Duodenal mucosa (tissue), 2 donors: ENCODE results near the gene TSPO.
A peak's percentile ranks its signal among the peaks of the same experiment; 100 is the strongest.

Experiments
- H3K27ac ChIP-seq: one replicate; pipeline ENCODE4 v1.7.0; 2013; ENCODE audit warnings: low read depth, low read length
- H3K27me3 ChIP-seq, 2 donors: one replicate each; pipeline ENCODE4 v1.7.0; 2013; ENCODE audit warnings: low read length in 2 of 2, control low read depth in 1 of 2; ENCODE audit not compliant: insufficient read depth in 2 of 2, control insufficient read depth in 1 of 2
- H3K36me3 ChIP-seq, 2 donors: one replicate each; pipeline ENCODE4 v1.7.0; 2013; ENCODE audit warnings: low read length in 2 of 2, control low read depth in 1 of 2; ENCODE audit not compliant: insufficient read depth in 2 of 2, control insufficient read depth in 1 of 2
- H3K4me1 ChIP-seq, 2 donors: one replicate each; pipeline ENCODE4 v1.7.0; 2013; ENCODE audit warnings: low read length in 2 of 2, control low read depth in 1 of 2; ENCODE audit not compliant: insufficient read depth in 2 of 2, control insufficient read depth in 1 of 2
- H3K4me3 ChIP-seq, 2 donors: one replicate each; pipeline ENCODE4 v1.7.0; 2013; ENCODE audit warnings: low read length in 2 of 2, low read depth in 1 of 2
- H3K9ac ChIP-seq, 2 donors: one replicate each; pipeline ENCODE4 v1.7.0; 2013; ENCODE audit warnings: low read length in 2 of 2, low read depth in 1 of 2
- H3K9me3 ChIP-seq, 2 donors: one replicate each; pipeline ENCODE4 v1.7.0; 2013; ENCODE audit warnings: low read length in 2 of 2, control low read depth in 1 of 2; ENCODE audit not compliant: control insufficient read depth in 1 of 2

The TSPO gene

DNA sequence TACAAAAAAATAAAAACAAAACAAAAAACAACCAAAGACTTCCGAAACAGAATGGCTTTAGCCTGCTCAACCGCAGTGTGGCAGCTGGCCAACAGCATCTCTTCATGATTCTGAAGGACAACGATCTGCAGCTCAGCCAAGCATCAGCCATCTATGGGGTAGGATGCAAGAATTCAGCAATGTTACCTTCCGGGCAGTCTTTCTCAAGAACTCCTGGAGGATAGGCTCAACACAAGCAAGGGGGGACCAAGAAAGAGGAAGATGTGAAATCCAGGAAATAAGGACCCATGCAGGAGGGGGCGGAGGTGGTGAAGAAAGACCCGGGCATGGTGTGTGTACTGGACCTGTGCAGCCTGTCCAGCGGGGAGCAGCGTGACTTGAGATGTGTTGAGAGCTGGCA is 3.5 kb upstream of the TSPO start:
- Histone ChIP-seq H3K27ac (no peak overlapping the region), H3K9me3 (no peaks in the 10 kb centered on the region), H3K36me3 (no peaks in the 10 kb centered on the region), H3K4me1 (peaks cover 16 to 24% of the 10 kb centered on the region in 2 donors), H3K9ac (no peak overlapping the region), H3K4me3 (no peak overlapping the region), H3K27me3 (no peaks in the 10 kb centered on the region)

DNA sequence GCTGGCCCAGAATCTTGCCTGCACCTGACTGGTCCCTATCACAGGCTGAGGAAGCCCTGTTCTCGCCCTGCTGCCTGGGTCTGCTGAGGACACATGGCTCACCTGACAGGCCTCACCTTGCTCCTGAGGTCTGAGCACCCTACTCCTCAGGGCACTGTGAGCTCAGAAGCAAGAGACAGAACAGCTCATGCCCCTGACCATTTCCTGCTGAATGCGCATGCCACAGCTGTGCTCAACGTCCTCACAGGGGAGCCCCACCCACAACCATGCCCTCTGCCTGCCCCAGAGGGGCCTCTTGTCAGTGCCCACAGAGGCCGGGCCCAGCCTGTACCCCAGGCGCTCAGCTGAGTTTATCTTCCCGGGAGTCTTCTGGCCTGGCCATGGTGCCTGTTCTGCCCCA is 2.8 kb upstream of the TSPO start:
- H3K36me3 ChIP-seq = no peaks in the 10 kb centered on the region
- no peak overlapping the region for H3K27ac ChIP-seq
- H3K4me3 ChIP-seq = no peak overlapping the region
- H3K9ac ChIP-seq = no peak overlapping the region
- no peaks in the 10 kb centered on the region for H3K9me3 ChIP-seq
- H3K4me1 ChIP-seq = peaks cover 16 to 22% of the 10 kb centered on the region in 2 donors
- no peaks in the 10 kb centered on the region for H3K27me3 ChIP-seq

DNA sequence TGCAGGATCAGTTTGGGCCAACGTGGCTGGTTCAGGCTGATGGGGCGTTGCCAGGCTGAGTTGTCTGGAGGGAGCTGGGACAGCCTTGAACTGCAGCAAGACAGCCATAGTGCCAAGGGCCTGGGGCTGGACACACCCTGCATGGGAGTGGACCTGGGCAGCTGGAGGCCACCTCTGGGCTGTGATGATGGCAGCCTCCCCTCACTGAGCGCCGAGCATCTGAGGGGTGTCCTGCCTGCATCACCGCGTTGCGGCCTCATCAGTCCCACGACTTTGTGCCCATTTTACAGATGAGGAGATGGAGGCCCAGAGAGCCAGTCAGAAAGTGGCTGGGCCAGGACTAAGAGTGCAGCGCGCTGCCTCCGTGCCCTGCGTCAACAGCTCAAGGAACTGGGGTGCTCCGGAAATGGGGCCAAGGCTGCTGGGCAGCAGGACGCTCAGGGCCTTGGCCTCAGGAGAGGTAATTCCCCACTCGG is 590 bp upstream of the TSPO start:
- Histone ChIP-seq H3K36me3 (peaks cover 0 to 4% of the 10 kb centered on the region in 2 donors), H3K4me3 (peak overlapping the region; percentile 79 to 80), H3K9me3 (no peaks in the 10 kb centered on the region), H3K4me1 (peaks cover 16 to 27% of the 10 kb centered on the region in 2 donors), H3K9ac (peak overlapping the region; percentile 58 to 74), H3K27ac (peak overlapping the region; percentile 49), H3K27me3 (no peaks in the 10 kb centered on the region)

DNA sequence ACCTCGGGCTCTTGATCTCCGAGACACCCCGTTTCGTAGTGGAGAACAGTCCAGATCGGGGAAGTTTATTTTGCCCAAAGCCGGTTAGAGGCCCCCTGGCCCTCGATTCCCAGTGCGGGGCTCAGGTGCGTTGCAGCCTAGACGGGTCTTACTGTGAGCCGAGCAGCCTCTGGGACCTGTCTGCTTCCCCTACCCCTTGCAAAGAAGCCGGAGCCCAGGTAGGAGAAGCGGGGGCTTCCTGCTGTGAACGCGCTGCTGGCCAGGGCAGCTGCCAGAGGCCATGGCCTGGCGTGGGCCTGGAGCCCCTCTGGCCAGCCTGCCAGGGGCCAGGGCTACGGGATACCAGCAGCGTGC is 621 bp downstream of the TSPO start:
- H3K27me3 ChIP-seq = no peaks in the 10 kb centered on the region
- H3K36me3 ChIP-seq = peaks cover 0 to 4% of the 10 kb centered on the region in 2 donors
- peak overlapping the region; percentile 87 for H3K27ac ChIP-seq
- H3K9me3 ChIP-seq = no peaks in the 10 kb centered on the region
- H3K9ac ChIP-seq = peak overlapping the region; percentile 73 to 74
- H3K4me3 ChIP-seq = peak overlapping the region; percentile 79 to 80
- peaks cover 22 to 27% of the 10 kb centered on the region in 2 donors for H3K4me1 ChIP-seq

DNA sequence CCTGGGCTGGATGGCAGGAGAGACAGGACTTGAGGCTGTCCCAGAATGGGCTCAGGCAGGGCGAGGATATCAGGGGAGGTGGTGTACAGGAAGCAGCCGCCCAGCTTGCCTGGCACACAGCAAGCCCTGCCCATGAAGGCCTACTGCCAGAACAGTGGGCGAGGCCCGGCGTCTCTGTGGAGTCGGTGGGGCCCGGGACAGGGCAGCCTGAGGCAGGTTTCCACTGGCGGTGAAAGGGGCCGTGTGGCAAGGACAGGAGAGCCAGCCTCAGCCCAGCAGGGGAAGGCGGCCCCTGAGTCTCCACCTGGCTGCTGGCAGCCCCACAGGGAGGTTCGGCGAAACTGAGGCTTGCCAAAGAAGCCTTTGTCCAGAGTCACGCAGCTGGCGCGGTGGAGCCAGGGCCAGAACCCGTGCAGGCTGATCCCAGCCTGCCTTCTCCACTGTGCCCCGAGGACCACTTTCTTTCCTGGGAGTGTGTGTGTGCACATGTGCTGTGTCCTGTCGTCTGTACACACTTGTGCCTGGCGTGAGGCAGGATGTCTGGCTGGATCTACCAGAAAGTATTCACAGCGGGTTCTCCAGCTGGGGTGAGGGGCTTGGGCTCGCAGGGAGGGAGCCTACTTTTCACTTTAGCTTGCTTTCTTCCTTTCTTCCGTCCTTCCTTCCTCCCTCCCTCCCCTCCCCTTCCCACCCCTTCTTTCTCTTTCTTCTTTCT is 1.2 kb downstream of the TSPO start:
- no peaks in the 10 kb centered on the region for H3K9me3 ChIP-seq
- H3K4me1 ChIP-seq = peaks cover 22 to 30% of the 10 kb centered on the region in 2 donors
- peak overlapping the region; percentile 73 to 74 for H3K9ac ChIP-seq
- no peaks in the 10 kb centered on the region for H3K27me3 ChIP-seq
- peak overlapping the region; percentile 87 for H3K27ac ChIP-seq
- H3K36me3 ChIP-seq = peaks cover 0 to 4% of the 10 kb centered on the region in 2 donors
- H3K4me3 ChIP-seq = peak overlapping the region; percentile 79 to 80

DNA sequence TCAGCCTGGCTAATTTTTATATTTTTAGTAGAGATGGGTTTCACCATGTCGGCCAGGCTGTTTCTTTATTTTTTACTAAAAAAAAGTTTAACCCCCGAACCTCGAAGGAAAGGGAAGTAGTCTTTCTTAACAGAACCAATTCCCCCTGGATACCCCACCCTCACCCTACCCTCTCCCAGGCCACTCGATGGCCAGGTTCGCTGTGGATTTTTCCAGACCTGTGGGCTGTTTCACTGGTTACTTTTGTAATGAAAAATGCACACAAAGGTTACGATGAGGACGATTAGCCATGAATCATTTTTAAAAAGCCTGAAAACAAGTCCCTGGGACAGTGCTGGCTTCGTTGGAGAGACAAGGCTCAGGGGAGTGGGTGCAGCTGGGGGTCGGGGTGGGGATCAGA is 2.5 kb downstream of the TSPO start:
- Histone ChIP-seq H3K27ac (no peak overlapping the region), H3K9me3 (no peaks in the 10 kb centered on the region), H3K4me1 (peaks cover 29 to 44% of the 10 kb centered on the region in 2 donors), H3K4me3 (no peak overlapping the region), H3K27me3 (no peaks in the 10 kb centered on the region), H3K36me3 (peaks cover 0 to 4% of the 10 kb centered on the region in 2 donors), H3K9ac (no peak overlapping the region)

DNA sequence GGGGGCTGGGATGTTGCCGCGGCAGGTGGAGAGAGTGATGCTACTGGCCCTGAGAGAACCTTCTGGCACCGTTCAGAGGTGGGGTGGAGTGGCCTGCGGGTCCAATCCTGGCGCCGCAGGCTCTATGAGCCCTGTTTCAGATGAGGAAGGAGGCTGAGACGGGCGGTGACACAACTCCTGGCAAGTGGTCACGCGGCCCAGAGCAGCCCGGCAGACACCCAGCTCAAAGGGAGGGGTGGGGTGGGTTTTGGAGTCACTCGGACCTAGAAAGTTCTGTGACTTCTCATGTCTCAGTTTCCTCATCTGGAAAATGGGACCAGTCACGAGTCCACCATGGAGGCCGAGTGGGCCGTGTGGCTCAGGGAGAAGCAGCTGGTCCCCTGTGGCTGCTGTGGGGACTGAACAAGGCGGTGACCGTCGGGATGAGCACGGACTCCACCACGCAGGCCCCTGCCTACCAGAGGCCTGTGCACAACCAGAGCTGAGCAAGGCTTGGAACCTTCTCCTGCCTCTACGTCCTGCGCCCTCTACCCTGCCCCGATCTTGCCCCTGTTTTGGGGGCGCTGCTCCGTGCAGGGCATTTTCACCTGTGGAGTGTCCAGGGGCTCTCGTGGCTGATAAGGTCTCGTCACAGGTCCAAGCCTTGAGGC is 3.7 kb downstream of the TSPO start:
- H3K36me3 ChIP-seq = peaks cover 0 to 4% of the 10 kb centered on the region in 2 donors
- peaks cover 34 to 55% of the 10 kb centered on the region in 2 donors for H3K4me1 ChIP-seq
- H3K9ac ChIP-seq = no peak overlapping the region
- H3K9me3 ChIP-seq = no peaks in the 10 kb centered on the region
- H3K27me3 ChIP-seq = no peaks in the 10 kb centered on the region
- H3K4me3 ChIP-seq = no peak overlapping the region
- no peak overlapping the region for H3K27ac ChIP-seq

DNA sequence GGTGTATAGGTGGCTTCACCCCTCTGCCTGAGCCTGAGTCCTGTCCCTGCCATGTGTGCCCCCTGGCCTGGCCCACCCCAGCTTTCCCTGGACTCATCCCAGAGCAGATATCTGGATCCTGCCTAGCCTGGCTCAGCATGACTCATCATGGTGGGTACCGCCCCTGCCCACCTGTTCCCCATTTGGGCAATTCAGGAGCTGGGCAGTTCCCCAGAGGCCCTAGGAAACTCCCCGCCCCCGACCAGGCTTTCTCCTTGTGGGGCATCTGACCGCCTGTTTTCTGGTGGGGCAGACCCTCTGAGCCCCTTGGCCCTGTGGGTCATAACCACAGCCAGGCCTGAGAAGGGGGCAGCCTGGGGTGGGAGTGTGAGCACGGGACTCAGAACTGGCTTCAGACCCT is 4.4 kb downstream of the TSPO start:
- H3K4me3 ChIP-seq = no peak overlapping the region
- peaks cover 36 to 55% of the 10 kb centered on the region in 2 donors for H3K4me1 ChIP-seq
- no peak overlapping the region for H3K27ac ChIP-seq
- H3K9ac ChIP-seq = no peak overlapping the region
- H3K9me3 ChIP-seq = no peaks in the 10 kb centered on the region
- peaks cover 2 to 7% of the 10 kb centered on the region in 2 donors for H3K36me3 ChIP-seq
- H3K27me3 ChIP-seq = no peaks in the 10 kb centered on the region

DNA sequence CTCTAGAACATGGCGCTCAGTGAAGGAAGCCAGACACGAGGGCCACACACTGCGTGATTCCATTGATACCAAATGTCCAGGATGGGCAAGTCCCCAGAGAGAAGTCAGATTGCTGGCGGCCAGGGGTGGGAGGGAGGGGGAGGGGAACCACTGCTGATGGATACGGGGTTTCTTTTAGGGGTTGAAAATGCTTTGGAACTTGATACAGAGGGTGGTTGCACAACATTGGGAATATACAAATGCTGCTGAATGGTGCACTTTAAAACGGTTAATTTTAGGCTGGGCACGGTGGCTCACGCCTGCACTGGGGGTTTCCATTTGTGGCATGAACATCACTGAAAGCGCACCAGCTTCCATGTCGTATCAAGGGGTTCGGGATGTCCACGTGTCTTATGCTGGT is 5.1 kb downstream of the TSPO start:
- no peak overlapping the region for H3K9ac ChIP-seq
- peaks cover 6 to 7% of the 10 kb centered on the region in 2 donors for H3K36me3 ChIP-seq
- peaks cover 33 to 51% of the 10 kb centered on the region in 2 donors for H3K4me1 ChIP-seq
- H3K27me3 ChIP-seq = no peaks in the 10 kb centered on the region
- no peak overlapping the region for H3K4me3 ChIP-seq
- no peak overlapping the region for H3K27ac ChIP-seq
- H3K9me3 ChIP-seq = no peaks in the 10 kb centered on the region

DNA sequence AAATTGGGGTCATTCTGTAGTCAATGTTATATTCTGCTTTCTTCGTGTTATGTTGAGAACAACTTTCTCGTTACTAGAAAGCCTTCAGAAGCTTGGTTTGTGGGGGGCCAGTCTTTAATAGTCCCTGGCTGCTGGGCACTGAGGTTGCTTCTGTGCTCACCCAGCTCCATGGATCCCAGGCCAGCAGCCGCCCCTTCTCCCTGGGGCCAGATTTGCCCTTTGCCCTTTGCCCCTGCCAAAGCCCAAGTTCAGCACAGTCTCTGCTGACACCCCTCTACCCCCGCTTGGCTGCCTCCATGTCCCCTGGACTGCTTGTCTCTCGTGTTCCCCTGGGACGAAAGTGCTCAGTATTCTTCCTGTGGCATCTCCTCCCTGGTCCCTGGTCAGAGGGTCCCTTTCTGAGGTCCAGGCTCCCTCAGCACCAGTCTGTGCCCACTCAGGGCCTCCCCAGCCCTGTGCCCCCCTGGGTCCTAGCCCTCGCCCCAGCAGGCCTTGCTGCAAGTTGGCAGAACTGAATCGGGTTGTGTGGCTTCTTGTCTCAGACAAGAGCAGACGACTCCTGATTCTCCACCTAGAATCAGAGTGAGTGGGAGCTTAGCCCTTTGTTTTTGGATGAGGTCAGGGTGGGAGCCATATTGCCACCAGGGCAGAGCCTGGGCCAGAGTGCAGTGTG is 6.7 kb downstream of the TSPO start:
- peak overlapping the region; percentile 6 to 18 for H3K9ac ChIP-seq

More for the DNA sequence above, 6.7 kb downstream of the TSPO start:
- peaks cover 6 to 15% of the 10 kb centered on the region in 2 donors for H3K36me3 ChIP-seq
- H3K4me3 ChIP-seq = no peak overlapping the region
- H3K27ac ChIP-seq = no peak overlapping the region
- H3K4me1 ChIP-seq = peaks cover 28 to 39% of the 10 kb centered on the region in 2 donors
- H3K9me3 ChIP-seq = no peaks in the 10 kb centered on the region
- no peaks in the 10 kb centered on the region for H3K27me3 ChIP-seq
